Non-pigmented ciliary epithelial cell (primary cell): ENCODE measurements around the gene BTNL8.

ENCODE experiments used
- DNase-seq: peaks from one replicate; pipeline ENCODE4 v3.0.0-alpha.2; 2010; ENCODE audit warnings: low read depth

BTNL8 gene

GRCh38 chr5:180969406-180969805, 70.4 kb downstream of the BTNL8 start:
- DNase-seq: no peak

DNA sequence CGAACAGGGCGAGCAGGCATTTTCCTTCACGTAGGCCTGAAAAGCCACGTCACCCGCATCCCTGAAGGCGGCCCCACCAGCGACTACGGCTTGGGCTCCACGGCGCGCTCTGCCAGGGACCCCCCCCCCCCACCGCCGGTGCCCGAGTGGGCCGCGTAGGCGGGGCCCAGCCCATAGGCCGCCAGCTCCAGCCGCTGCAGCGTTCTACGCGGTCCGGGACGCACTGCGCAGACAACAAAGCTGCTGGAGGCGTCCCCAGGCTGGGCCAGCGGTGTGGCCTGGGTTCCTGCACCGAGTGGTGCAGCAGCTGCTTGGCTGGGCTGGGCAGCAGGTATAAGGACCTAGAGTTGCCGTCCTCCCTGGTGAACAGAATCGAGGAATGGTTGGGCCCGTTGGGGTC, 71.4 kb downstream of the BTNL8 start:
- no peak for DNase-seq

DNA sequence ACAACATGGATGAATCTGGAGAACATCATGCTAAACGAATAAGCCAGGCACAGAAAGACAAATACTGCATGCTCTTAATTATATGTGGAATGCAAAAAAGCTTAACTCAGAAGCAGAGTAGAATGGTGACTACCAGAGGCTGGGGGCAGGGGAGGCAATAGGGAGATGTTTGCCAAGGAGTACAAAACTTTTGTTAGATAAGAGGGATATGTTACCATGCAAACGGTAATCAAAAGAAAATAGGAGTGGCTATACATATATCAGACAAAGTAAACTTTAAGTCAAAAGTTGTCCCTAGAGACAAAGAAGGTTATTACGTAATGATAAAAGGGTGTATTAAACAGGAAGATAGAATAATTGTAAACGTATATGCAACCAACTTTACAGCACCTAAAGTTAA, 71.9 kb downstream of the BTNL8 start:
- DNase-seq: no peak

GRCh38 chr5:180974612-180975315, 75.8 kb downstream of the BTNL8 start:
- DNase-seq: no peak

DNA sequence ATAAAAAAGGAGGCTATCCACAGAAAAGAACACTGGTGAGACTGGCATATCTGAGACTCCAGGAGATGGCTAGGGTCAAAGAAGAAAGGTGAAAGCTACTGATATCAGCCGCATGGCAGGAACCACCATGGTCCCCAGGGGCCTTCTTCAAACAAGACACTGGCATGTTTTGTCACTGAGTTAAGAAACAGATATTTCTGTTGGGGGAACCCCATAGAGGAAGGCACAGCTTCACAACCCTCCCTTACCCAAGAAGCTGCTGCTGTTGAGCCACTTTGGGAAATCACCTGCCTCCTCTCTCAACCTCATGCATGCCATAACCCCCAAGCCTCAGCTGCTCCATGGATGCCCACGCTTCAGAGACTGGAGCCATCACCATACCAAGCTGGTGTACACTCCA, 76.4 kb downstream of the BTNL8 start:
- no peak for DNase-seq

DNA sequence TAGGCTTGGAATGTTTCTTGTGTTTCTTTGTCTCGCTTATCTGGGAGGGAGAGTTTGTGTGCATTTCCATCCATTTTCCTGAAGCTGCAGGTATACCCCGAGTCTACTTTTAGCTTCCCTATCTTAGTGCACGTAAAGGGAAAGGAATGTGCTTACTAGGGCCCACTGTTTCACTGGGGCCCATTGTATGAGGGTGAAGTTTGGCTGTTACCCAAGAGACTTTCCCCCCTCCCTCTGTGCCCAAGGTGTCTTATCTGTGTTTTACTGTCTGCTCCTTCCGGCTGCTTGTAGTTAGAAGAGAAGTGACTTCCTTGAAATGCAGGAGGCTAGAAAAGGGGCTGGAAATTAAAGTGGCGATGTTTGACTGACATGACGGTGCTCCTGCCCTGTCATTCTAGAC, 77.6 kb downstream of the BTNL8 start:
- no peak for DNase-seq

- DNase-seq: no peak
These were observed 78.9 kb downstream of the BTNL8 start for GRCh38 chr5:180977852-180978251.

DNA sequence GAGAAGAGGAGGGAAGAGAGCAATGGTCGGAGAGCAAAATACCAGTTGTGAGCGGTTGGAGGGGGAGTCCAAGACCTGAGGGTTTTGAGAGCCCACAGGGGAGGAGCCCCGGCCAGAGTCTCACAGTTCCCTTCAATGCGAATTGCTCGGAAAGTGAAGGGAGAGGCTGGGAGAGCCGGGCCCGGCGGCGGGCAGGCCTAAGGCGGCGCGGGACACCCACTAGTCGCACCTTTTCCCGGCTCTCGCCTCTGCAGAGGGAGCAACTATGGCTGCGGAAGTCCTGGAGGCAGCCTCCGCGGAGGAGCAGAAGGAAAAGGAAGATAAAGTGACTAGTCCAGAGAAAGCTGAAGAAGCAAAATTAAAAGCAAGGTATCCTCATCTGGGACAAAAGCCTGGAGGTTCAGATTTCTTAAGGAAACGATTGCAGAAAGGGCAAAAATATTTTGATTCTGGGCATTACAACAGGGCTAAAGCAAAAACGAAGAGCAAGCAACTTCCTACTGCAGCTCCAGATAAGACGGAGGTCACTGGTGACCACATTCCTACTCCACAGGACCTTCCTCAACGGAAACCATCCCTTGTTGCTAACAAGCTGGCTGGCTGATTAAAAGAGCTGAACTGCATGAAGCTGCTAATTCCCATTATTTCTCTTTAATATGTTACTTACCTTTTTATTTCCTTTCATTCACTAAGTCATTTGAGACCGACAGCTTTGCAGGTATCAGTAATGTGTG, 83.2 kb downstream of the BTNL8 start:
- no peak for DNase-seq

DNA sequence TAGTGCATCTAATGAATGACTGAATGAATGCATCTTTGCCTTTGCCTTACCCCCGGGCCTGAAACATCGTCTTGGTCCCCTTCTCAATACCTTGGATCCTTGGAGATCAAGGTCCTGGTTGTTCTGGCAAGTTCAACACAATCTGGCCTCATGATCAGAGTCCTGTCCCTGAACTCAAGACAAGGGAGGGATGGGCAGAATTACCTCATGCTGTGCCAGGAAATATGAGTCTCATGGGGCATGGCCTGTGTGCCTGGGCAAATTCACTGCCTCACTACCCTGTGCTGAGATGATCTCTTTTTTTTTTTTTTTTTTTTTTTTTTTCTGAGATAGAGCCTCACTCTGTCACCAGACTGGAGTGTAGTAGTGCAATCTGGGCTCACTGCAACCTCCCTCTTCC, 89.1 kb downstream of the BTNL8 start:
- no peak for DNase-seq

DNA sequence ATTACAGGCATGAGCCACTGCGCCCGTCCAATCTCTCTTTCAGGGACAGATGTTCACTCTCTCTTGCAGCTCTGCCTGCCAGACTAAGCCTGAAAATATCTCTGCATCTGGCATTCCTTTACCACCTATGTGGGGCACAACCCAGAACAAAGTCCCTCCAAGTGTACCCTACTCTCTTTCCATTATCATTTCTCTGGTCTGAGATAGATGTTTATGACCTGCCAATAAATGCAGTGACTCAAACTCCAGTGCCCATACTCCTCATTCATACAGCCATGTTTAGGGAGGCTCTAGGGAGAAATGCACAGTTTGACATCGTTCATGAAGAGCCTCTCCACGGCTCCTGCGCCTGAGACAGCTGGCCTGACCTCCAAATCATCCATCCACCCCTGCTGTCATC, 89.6 kb downstream of the BTNL8 start, which contains the start of gene BTNL3:
BTNL3 (plus strand) TSS at position 255 of the 400 bp plus-strand sequence. CDS start 183 bp downstream, outside the sequence.
- no peak for DNase-seq

DNA sequence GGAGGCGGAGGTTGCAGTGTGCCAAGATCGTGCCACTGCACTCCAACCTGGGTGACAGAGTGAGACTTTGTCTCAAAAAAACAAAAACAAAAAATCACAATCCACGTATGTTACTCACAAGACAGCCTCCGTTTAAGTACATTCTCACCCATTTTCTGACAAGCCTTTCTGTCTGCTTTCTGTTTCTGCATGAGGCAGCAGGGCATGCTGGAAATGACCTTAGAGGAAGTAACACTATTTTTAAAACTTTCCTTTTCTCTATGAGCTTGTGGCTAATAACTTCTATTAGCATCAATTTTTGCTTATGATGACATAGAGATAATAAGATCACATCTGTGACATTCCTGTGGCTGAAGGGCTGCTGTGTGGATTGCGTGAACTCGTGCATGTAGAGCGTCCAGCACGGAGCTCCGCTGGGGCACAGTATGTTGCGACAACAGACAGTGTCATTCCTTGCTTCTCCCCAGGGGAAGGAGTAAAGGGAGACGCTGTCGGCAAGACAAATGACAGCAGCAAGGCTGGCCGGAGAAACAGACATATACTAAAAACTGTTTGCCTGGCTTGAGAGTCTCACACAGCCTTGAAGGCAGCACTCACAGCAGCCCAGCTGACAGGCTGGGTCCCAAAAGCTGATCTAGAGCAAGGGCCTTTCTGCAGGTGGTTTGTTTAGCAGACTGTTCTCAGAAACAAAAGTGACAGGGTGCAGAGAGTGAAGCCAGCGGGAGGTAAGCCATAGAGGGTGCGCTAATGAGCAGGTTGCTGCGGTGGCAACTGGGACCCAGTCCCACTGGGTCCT, 91.3 kb downstream of the BTNL8 start:
- no peak for DNase-seq

- DNase-seq: no peak
These were observed 91.9 kb downstream of the BTNL8 start for GRCh38 chr5:180990882-180991242.
